HEK293T (cell line): Measurements from ENCODE around the gene SEMA3E.

Source experiments
- ARNT ChIP-seq: fragments of 450-650 bp; IDR thresholded peaks from 2 replicates; pipeline ENCODE4 v1.6.1; 2017; ENCODE audit warnings: mild to moderate bottlenecking
- BHLHE40 ChIP-seq: fragments of 450-650 bp; IDR thresholded peaks from 2 replicates; pipeline ENCODE4 v1.6.1; 2016; ENCODE audit warnings: mild to moderate bottlenecking, moderate library complexity, borderline replicate concordance
- ELF4 ChIP-seq: fragments of 450-650 bp; IDR thresholded peaks from 2 replicates; pipeline ENCODE4 v1.6.1; 2017; ENCODE audit warnings: antibody characterized with exemption
- FOXA1 ChIP-seq: fragments of 450-650 bp; IDR thresholded peaks from 2 replicates; pipeline ENCODE4 v1.6.1; 2016; ENCODE audit warnings: mild to moderate bottlenecking
- FOXK2 ChIP-seq: fragments of 450-650 bp; IDR thresholded peaks from 2 replicates; pipeline ENCODE4 v1.6.1; 2016; ENCODE audit warnings: mild to moderate bottlenecking
- FOXM1 ChIP-seq: fragments of 450-650 bp; IDR thresholded peaks from 2 replicates; pipeline ENCODE4 v1.6.1; 2017; ENCODE audit warnings: mild to moderate bottlenecking, borderline replicate concordance
- HDGF ChIP-seq: fragments of 450-650 bp; IDR thresholded peaks from 2 replicates; pipeline ENCODE4 v1.6.1; 2017; ENCODE audit warnings: antibody characterized with exemption, borderline replicate concordance
- L3MBTL2 ChIP-seq: fragments of 450-650 bp; conservative IDR thresholded peaks from 2 replicates; pipeline ENCODE4 v1.6.1; 2016; ENCODE audit warnings: mild to moderate bottlenecking
- LEF1 ChIP-seq: fragments of 450-650 bp; IDR thresholded peaks from 2 replicates; pipeline ENCODE4 v1.6.1; 2017; ENCODE audit warnings: mild to moderate bottlenecking, borderline replicate concordance
- NFRKB ChIP-seq: fragments of 450-650 bp; IDR thresholded peaks from 2 replicates; pipeline ENCODE4 v1.6.1; 2016; ENCODE audit warnings: mild to moderate bottlenecking, moderate library complexity
- SP1 ChIP-seq: fragments of 450-650 bp; IDR thresholded peaks from 2 replicates; pipeline ENCODE4 v1.6.1; 2017
- SUZ12 ChIP-seq: fragments of 450-650 bp; IDR thresholded peaks from 2 replicates; pipeline ENCODE4 v1.6.1; 2016; ENCODE audit warnings: mild to moderate bottlenecking
- TARDBP ChIP-seq: fragments of 450-650 bp; IDR thresholded peaks from 2 replicates; pipeline ENCODE4 v1.6.1; 2016
- ZNF384 ChIP-seq: fragments of 450-650 bp; IDR thresholded peaks from 2 replicates; pipeline ENCODE4 v1.6.1; 2016

DNA sequence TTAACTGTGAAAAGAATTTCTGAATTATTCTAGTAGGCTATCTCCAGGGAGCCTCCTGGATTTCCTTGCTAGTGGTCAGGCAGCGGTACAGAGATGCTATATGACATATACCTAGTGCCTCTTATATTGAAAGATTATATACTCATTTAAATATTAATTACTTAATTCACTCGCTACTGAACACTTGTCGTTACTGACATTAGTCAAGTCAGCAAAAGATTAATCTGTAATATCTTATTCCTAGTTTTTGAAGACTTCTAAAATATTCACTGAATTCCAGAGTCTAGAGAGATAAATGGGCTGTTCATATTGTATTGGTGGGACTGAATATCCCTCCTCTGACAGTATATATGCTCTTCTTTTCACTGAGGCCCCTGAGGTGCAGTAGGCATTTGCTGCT lies 2.9 kb downstream of the SEMA3E start:
- TF ChIP-seq L3MBTL2 (no peak), FOXK2 (no peak), SP1 (no peak), FOXA1 (no peak), TARDBP (no peak), SUZ12 (no peak), ZNF384 (no peak), ARNT (no peak), ELF4 (no peak), LEF1 (no peak), FOXM1 (no peak), NFRKB (no peak), BHLHE40 (no peak), HDGF (no peak)
